A204.1 (cell line): Measurements from ENCODE around the gene LY86.
"Not testable (repeated sequence)": the region's sequence is repeated elsewhere in the genome, so short reads cannot be mapped to it uniquely, and the experiment has no call there.

ENCODE experiments used
- FAIRE-seq: peaks from 2 replicates; lab custom pipeline; 2012; peaks lifted over from hg19 to GRCh38; lab: Jason Lieb, UNC

The LY86 gene

DNA sequence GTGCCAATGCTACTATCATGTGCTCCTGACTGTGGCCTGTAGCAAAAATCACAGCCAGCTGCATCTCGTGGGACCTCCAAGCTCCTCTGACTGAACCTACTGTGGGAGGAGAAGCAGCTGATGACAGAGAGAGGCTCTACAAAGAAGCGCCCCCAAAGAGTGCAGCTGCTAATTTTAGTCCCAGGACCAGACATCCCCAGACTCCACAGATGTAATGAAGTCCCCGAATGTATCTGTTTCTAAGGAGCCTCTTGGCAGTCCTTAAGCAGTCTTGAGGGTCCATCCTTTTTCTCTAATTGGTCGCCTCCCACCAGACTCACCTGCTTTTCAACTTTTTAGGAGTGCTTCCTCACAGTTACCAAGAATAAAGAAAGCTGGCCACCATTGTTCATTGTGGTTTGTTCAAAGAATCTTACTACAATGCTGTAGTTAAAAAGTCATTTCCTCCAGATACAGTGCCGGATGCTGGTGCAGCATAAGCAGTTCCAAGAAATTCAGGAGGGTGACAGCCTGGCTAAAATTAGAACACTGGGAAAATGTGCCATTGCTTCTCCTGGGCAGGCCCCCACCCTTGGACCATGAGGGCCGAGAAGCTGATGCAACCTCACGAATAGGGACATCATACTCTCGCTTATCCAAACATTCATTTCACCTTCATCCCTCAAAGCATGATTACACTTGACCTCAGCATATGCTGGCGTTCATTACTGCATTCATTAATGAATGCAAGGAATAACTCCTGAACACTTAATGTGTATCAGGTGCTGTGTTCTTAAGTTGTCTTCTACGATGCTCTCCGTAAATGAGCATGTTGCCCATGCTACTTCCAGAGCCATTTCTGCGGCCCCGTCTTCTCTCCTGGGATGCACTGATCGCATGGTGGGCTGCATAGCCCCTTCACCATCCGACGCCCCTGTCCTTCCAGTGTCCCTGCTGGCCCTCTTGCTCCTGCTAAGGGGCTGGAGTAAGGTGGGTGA, 66.4 kb downstream of the LY86 start:
- no peak for FAIRE-seq

DNA sequence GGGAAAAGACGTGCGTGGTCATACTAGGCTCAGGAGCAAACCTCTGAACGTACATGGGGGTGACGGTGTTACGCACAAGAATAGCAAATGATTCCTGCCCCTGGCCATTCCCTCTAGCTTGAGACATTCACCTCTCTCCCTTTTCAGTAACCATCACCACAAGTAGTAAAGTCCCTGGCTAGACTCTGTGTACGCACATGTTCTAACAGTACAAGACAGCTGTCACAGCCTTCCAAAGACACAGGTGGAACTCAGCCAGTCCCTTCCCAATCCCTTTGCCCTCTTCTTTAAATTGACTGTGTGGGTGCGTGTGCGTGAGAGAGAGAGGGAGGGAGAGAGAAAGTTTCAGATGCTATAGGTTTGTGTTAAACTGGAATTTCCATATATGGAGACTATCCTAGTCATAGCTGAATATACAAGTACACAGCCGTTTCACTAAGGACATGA, 67.3 kb downstream of the LY86 start:
- no peak for FAIRE-seq

DNA sequence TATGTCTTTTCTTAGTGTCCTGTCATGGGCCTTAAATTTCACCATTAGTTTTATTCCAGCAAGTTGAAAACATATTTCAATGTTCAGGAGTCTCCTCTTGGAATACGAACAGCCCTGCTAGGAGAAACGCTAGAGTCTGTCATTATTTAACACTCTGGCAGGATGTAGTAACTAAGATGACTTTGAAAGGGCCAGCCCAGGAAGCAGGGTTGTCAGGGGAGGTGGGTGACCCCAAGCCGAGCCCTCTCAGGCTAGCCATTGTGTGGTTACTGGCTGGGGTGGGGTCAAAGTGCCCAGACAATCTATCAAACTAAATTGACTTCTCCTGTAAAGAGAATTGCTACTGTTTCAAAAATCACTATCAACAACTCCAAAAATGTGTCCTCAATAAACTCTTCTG, 67.8 kb downstream of the LY86 start:
- no peak for FAIRE-seq

DNA sequence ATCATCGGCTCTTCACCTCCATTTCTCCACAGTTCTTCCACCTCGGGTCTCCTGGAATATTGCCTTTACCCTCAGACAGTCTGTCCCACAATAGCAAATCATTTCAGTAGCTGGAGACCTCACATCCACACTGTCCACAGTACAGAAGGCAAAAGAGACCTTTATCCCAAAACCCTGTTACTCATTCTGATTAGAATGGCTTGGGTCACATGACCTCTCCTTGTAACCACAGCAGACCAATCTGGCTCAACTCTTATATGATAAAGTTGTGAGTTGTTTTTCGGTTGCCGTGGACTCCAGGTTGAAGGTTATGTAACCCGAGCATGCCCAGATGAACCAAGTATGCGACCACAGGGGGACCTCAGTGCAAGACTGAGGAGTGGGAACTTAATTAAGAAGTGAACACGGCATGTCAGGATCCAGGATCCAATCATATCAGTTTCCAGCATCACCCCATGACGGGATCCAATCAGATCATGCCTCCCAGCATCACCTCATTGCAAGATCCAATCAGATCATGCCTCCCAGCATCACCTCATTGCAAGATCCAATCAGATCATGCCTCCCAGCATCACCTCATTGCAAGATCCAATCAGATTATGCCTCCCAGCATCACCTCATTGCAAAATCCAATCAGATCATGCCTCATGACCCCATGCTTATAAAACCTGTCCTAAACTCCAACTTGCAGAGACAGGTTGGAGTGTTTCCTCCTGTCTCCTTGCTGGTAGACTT, 68.7 kb downstream of the LY86 start:
- no peak for FAIRE-seq

- FAIRE-seq, result no peak
These were observed 69.3 kb downstream of the LY86 start for GRCh38 chr6:6657820-6658217.

- FAIRE-seq, result no peak
These were observed 71.2 kb downstream of the LY86 start for GRCh38 chr6:6659600-6660327.

GRCh38 chr6:6660339-6661045, 72.0 kb downstream of the LY86 start:
- no peak for FAIRE-seq

- no peak for FAIRE-seq
These were observed 72.7 kb downstream of the LY86 start for GRCh38 chr6:6661191-6661590.

DNA sequence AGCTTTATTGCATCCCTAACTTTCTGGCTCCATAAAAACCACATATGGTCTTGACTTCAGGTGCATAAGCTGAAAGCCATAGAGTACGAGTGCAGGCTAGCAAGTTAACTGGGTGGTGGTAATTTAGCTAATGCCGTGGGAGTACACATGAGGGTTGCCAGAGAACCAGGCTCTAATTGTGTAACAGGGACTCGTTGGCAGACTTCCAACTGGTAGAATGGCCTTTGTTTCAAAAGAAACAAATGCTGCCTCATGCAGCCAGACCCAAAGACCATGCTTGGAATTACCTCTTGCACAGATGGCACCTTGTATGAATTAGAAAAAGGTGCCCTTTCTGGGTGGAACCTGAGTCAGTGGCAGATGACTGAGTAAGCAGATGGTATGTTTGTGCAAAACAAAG, 73.2 kb downstream of the LY86 start:
- no peak for FAIRE-seq

DNA sequence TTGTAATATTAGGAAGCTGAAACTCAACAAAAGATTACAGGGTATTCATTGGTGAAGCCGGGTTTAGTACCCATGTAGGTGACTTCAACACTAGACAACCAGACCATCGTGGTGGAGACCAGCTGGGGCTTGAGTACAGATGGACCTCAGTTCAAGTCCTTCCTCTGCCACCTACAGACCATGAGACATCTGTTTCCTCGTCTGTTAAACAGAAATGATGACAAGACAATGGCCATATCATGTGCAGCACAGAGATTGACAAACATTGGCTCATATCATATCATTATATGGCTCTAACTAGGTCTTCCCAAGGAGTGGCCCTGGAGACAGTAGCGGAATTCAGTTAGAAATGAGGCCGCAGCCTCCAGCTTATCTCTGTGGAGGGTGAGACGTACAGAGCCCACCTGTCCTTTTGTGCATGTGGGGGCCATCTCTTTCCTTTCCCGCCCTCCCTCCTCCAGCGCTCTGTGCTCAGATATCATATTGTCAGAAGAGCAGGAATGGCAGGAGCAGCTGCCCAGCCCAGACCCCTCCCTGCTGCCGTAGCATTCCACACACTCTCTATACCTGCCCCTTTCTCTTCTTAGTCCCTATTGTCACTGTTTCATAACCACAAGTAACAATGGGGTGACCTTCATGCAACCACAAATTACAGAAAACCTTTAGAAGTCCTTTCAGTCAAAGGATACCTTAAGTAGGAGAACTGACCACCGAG, 75.1 kb downstream of the LY86 start:
- FAIRE-seq, result no peak

- FAIRE-seq, result no peak
These were observed 77.2 kb downstream of the LY86 start for GRCh38 chr6:6665555-6666243.

GRCh38 chr6:6670150-6670549, 81.6 kb downstream of the LY86 start:
- FAIRE-seq, result not testable (repeated sequence)

DNA sequence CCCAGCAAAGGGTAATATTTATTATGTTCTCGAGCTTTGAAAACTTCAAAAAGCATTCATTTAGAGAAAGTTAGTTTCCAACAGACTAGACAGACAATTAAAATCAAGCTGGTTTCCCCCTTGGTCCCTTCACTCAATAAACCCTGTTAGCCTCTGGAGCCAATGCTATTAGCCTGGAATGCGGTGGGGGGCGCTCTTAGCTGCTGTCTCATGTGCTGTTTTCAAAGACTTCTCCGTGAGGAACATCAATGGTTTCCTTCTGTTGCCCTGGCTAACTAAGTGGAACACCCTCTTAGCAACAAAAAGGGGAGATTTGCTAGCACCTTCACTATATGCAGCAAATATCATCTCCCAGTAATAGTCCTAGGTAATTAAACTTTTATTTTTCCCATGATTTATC, 86.4 kb downstream of the LY86 start:
- FAIRE-seq, result no peak

DNA sequence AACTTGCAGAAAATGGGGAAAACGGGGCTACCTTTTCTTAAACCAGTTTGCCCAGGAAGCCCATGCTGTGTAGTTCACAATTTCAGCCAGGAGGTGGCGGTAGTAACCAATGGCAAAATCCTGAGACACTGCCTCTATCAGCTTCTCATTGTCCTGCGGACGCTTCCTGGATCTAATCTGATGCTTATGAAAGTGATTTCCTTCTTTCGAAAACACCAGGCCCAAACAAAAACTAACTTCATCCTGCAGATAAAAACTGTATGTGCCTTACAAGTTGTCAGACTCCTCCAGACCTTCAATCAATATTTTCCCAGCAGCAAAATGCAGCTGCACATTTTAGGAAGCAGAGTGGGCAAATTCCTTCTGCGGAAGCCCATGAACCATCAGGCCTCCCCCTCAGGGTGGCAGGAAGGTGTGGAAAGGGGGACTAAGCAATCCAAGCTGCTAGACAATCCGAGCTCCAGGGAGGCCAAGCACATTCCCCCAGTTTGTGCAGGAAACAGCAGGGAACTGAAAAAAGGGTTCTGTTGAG, 88.5 kb downstream of the LY86 start:
- peak; percentile 85 for FAIRE-seq

- no peak for FAIRE-seq
These were observed 89.7 kb downstream of the LY86 start for GRCh38 chr6:6678185-6678671.

- no peak for FAIRE-seq
These were observed 90.3 kb downstream of the LY86 start for GRCh38 chr6:6678811-6679210.

DNA sequence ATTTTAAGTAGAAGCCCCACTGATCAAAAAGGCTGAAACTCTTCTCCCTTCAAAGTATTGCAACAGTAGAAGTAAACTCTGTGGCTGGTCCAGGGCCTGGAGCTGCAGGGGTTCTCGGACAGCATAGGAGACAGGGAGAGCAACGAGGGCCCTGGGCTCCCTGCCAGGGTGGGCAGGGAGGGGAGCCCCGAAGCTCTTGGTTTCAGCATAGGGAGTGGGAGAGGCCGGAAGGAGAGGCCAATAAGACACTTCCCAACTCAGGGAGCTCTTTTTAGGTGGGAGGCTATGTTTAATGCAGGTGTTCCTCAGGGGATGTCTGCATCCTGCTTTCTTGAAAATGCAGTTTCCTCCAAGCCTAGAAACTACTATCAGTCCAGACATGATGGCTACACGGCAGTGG, 91.1 kb downstream of the LY86 start:
- FAIRE-seq, result no peak

DNA sequence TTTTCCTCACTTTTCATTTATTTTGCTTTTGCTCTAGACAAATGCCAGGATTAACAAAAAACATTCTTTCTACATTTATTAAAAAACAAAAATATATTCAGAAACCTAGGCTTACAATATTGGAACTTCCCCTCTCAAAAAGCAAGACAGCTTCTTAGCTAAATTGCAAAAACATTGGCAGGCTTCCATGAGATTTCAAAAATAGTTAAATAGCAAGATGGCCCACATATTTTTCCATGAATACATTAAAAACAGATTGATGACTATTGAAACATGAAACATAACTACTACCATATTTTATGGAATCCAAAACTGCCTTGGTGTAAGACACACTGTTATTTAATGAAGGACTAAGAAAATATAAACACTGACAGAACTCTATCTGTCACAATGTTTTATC, 92.0 kb downstream of the LY86 start:
- no peak for FAIRE-seq

GRCh38 chr6:6681075-6681849, 92.7 kb downstream of the LY86 start:
- FAIRE-seq, result no peak

DNA sequence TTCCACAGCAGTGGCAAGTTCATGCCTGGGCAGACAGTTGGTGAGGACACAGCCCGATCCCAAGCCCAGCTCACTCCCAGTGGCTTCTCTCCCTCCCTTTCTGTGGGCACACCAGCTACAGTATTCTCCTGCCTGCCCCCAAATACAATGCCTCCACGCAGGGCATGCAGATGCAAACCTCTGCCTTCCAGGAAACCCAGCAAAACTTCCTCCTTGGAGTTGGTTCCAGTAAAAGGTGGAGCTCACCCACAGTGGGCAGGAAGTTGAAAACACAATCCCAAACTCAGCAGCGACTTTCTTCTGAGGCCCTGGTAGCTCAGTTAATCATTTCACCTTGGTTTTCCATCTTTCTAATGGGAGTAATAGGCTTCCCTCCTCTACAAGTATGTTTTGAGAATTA, 93.7 kb downstream of the LY86 start:
- FAIRE-seq, result no peak
